Ecto neural progenitor cell (in vitro differentiated cells): Measurements from ENCODE around the gene TMTC2.

ENCODE experiments used
- DNase-seq: peaks from one replicate; pipeline ENCODE4 v3.0.0-alpha.2; 2018; ENCODE audit warnings: low spot score

The TMTC2 gene

DNA sequence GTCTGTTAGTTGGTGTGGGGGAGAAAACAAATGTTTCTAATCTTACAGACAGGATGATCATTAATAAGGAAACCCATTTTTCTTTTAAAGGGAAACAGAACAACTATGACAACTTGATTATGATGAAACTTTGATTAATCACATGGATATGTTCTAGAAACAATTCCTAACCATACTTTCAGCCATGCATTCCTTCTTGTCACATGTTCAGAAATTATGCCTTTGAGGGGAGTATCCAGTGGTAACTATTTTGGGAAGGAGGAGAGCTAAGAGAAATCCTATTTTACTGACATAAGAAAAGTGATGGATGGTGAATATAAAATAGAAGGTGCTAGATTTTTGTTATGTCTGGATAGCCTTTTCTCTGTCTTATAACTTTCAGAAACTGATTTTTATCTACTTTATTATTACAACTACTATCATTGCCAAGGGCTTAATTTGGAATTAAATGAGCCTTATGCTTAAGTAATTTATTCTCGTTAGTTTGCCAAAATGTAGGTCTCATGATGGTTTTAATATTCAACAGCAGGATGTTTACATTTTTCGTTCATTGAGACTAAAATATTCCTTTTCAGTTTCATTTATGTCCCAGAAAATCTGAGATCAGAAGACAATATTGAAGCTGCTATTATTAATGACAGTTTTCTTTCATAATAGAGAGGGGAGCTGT is 200.1 kb downstream of the TMTC2 start:
- DNase-seq = no peak

DNA sequence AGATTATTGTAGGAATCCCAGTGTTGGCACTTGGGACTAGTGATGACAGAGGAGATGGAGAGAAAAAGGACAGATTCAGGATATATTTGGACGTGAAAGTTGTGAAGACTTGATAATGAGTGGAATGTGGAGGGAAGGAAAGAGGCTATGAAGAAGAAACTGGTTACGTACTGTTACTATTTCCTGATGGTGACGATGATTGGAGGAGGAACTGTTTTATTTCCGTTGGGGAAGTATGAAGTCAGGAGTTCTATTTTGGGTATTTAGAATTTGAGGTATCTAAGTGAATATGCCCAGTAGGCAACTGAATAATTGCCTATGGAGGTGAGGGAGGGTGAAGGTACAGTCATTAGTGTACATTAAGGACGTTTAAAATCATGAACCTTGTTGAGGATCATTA is 207.2 kb downstream of the TMTC2 start:
- no peak for DNase-seq

DNA sequence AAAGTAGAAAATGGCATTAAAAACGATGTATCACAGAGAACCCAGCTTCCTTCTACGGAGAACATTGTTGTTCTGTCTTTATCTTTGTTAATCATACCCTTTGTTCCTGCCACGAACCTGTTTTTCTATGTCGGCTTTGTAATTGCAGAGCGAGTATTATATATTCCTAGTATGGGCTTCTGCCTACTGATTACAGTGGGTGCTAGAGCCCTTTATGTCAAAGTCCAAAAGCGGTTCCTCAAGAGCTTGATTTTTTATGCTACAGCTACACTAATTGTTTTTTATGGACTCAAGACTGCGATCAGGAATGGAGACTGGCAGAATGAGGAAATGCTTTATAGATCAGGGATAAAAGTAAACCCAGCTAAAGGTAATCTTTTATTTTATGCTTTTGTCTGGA is 209.6 kb downstream of the TMTC2 start:
- no peak for DNase-seq

DNA sequence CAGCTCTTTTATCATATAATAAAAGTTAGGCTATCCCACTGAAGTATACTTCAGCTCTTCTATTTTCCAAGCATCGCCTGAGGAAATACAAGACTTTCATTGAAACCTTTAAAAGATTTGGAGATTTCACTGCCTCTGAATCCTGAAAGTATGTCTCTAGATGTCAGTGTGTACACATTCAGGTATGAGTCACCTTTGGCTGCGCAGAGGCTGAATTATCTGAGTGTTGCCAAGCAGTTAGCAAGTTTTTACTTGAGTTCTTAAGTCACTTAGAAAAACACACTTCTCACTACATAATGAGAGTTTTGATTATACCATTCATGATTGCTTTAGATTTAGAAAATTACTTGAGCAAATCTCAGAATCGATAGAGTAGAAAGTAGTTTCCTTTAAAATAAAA is 210.3 kb downstream of the TMTC2 start:
- no peak for DNase-seq

DNA sequence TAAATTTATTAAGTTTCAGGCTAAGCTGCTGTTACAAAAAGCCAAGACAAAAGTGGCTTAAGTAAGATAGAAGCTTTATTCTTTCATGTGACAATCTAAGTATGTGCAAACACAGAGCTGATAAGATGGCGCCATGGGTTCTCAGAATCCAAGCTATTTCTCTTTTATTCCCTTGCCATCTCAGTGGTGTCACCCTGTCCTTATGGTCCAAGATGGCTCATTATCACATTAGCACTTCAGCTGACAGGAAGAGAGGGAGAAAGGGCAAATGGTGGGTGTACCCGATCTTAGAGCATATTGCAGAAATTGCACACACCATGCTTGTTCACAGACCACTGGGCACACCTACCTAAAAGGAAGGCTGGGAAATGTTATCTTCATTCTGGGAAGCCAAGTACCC is 211.7 kb downstream of the TMTC2 start:
- DNase-seq = no peak

DNA sequence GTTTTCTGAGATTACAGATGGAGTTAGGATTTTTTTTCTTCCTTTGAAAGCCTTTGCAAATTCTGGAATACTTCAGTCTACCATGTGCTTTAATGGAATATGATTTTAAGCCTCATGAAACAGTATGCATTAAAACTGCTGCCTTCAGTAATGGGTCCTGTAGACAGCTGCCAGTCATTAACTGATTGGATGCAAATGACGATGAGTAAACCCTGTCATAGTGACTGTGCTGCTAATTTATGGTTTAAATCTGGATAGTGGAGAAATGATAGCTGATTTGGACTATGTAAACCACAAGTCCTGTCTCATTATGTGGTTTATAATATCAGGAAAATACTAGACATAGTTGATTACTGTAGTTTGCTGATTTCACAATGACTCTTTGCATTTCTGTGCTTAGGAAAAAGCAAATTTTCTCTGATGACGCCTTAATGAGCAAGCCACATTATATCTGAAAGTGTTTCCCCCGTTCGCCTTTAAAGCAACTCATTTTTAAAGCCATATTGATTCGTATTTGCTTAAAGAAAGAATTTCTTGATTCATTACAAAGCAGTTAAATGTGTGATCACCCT is 217.6 kb downstream of the TMTC2 start:
- DNase-seq = no peak

DNA sequence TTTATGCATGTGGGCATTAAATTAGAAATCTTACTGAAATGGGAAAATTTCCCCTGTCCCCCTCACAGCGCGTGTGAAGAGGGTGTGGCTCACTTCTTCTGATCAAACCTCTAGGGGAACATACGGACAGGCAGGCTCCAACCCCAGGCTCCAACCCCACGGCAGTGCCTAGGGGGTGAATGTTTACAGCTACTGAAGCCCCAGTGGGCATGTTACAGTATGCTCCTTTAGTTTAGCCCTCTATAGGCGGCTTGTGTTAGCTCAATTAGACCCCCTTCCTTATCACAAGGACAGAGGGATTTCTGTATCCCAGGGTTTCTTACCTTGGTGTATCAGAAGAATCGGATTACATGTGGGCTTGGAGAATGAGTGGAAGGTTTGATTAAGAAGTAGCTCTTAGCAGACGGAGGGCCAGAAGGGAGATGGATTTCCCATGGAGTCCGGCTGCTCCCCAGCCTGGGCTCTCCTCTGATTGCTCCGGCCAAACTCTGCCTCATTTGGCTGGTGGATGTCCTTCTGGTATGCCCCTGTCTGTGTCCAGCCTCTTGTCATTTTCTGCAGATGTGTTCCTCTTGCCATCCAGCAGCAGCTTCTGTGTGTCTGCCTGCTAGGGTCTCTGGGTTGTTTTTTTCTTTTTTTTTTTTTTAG is 223.7 kb downstream of the TMTC2 start:
- DNase-seq = peak; percentile 54

DNA sequence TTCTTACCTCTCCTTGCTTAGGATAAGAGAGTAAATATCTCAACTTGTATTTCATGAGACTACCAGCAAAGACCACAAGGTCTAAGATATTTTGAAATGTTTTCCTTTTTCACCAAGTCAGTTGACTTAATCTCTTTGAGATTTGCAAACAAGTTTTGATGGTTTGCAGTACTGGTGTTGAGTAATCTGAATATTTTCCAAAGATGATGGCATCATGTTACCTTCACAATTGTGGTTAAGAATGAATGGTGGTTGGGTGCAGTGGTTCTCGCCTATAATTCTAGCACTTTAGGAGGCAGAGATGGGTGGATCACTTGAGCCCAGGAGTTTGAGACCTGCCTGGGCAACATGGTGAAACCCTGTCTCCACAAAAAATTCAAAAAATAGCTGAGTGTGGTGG is 225.7 kb downstream of the TMTC2 start:
- no peak for DNase-seq

DNA sequence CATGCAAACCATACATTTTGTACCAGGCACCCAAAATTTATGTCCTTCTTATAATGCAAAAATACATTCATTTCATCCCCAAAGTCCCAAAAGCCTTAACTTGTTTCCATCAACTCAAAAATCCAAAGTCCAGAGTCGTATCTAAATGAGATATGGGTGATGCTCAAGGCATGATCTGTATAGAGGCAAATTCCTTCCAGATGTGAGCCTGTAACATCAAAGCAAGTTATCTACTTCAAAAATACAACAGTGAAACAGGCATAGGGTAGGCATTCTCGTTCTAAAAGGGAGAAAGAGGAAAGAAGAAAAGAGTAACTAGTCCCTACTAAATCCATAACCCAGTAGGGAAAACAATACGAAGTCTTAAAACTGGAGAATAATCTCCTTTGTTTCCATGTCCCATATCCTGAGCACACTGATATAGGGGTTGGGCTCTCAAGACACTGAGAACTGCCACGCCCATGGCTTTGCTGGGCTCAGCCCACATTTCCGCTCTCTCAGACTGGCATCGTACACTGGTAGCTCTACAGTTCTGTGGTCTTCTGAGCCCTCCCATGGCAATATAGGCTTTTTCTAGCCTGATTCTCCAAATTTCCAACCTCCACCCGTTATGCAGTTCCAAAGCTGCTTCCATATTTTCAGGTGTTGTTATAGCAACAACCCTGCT is 232.8 kb downstream of the TMTC2 start:
- no peak for DNase-seq

DNA sequence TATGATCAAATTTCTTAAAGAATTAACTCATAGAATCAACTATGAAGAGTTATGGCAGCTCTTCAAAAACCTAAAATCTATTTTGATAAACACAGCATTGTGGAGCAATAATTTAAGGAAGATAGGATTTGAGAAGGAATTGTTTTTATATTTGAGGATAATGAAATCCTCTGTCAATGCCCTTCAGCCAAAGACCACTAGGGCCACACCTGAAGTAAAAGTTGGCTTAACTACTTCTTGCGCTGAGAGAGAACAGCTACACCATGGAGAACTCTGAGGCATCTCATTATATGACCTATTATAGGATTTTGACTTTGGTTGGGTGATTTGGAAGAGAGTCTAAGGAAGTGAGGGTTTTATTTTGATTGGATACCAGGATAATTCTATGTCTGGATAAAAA is 237.2 kb downstream of the TMTC2 start:
- no peak for DNase-seq

DNA sequence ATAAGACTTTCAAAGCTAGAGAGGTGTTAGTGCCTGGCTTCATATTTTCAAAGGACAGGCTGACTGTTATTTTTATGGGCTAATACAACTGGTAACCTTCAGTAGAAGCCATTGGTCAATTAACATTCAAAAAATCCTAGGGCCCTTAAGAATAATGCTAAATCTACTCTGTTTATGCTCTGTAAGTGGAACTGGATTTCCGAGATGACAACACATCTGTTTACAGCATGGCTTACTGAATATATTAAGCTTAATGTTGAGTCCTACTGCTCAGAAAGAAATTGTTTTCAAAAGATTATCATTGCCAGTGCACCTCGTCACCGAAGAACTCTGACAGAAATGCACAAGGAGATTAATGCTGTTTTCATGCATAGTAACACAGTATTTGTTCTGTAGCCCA is 239.9 kb downstream of the TMTC2 start:
- no peak for DNase-seq

DNA sequence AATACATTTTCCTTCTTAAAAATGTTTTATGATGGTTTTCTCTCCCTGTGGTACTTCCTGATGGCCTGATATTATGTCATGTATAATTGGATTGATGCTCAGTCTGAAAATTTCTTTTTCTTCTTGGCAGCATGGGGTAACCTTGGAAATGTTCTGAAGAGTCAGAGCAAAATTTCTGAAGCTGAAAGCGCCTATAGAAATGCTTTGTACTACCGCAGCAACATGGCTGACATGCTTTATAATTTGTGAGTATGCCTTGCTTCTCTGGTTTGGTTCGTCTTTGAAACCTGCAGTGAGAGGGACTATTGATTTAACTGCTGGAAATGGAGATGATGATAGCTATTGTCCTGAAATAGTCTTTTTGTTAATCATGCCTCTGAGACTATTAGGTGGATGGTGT is 243.6 kb downstream of the TMTC2 start:
- DNase-seq = no peak

DNA sequence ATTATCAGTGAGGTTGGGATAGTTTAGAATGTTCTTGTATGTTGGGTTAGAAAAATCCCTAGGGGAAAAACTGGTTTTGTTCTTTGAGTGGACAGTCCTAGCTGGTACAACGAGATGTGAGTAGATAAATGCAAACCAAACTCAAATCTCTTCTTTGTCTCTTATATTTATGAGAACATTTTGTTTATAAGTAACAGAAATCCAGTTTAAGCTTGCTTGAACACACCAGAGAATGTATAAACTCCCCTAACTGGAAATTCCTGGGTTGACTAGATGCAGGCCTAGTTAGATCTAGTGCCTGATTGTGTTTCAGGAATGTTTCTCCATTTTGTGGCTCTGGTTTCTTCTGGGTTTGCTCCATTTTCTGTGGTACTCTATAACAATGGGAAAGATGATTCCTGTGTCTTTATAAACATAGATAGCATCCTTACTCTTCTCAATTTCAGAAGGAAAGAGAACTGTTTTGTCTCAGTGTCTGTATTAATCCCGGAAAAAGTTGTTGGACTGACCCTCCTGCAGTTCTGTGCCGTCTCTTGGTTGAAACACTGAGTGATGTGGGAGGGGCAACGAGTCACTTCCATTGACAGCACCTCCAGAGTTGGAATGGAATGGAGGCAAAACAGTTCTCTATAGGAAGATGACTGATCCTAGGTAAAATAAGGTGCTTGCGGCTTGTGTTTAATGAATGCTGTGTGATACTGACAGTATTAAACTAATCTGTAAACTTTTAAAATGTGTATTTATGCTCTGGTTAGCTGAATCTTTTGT is 244.8 kb downstream of the TMTC2 start:
- DNase-seq = no peak

DNA sequence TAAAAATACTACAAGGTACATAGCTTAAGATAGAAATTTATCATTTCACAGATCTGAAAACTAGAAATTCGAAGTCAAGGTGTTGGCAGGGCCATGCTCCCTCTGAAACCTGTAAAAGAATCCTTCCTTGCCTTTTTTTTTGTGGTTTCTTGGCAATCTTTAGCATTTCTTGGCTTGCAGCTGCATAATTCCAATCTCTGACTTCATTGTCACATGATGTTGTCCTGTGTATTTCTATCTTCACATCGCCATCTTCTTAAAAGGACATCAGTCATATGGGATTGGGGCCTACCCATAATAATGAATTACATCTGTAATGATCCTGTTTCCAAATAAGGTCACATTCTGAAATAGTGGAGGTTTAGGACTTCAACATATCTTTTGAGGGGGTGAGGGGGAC is 250.4 kb downstream of the TMTC2 start:
- no peak for DNase-seq

DNA sequence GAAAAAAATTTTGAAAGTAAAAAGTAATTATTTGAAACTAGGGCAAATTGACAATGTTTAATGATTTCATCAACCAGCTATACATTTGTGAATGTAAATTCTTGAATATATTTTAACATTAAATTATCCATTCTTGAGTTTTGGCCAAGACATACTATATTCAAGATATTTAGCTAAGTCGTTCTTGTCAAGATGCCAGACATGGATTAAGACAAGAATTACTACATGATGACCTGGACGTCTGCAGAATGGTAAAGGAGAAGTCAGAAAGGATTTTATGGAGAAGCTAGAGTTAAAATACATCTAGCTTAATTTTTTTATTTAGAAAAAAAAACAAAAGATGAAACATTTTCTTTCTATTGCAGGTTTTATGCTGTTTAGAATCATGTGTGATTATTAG is 255.8 kb downstream of the TMTC2 start:
- DNase-seq = no peak

DNA sequence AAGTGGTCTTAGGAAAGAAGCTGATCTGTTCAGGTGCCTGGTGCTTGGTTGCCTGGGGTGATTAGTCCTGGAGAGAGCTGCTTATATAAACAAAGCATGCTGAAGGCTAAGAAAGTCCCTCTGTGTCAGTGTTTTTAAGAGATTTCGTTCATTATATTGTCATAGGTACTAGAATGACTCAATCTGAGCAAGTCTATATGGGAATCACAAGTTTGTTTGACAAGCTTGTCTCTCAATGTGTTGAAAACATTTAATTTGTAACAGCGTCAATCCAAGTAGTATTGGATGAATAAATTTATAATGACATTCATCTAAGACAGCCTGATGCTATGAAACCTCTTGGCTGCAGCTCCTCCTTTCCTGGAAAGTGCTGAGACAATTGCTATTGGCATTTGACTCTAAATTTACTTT is 256.3 kb downstream of the TMTC2 start:
- no peak for DNase-seq

DNA sequence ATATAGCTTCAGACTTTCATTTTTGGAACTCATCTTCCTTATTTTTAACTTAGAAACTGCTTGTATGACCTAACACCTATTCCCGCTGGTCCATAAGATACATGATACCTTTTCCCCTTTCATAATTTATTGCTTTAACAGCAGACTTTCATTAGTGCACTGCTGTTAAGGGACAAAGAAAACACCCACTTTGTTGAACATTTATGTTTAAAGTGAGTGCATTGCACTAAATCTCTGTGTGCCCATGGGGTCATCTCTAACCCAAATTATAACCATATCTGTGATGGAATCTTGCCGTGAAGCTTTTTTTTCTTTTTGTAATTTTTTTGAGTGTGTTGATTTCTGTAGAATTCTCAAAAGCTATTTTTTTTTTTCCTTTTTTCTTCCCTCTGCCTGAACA is 261.8 kb downstream of the TMTC2 start:
- DNase-seq = no peak

DNA sequence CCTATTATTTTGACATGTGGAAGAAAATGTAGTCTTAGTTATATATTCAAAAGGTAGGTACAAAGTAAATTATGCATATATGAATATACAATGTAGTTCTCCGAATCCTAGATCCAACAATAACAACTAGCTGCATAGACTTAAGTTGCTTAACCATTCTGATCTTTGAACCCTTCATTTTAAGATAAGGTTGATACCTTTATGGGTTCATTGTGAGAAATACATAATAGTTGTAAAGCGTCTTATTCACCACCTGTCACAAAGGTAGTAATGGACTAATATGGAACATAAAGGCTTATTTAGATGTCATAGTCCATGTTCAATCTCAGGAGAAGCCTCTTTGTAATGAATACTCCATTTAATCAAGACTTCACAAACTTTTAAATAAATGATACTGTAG is 263.6 kb downstream of the TMTC2 start:
- DNase-seq = no peak

DNA sequence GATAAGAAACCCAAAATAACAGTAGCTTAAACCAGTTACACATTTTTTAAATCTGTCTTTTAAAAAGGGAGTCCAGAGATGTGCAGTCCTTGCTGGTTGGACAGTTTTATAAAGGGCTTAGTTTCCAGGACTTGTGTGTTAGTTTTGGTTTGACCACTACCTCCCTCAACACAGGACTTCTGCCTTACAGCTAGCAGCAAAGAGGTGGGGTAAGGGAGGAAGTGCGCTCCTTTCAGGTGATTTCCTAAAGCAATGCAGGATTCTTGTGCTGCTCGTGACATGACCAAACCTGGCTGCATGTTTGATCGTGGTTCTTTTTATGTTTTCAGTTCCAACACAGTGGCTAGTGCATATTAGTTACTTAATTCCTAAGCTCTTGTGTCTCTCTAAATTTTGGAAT is 266.2 kb downstream of the TMTC2 start:
- no peak for DNase-seq

DNA sequence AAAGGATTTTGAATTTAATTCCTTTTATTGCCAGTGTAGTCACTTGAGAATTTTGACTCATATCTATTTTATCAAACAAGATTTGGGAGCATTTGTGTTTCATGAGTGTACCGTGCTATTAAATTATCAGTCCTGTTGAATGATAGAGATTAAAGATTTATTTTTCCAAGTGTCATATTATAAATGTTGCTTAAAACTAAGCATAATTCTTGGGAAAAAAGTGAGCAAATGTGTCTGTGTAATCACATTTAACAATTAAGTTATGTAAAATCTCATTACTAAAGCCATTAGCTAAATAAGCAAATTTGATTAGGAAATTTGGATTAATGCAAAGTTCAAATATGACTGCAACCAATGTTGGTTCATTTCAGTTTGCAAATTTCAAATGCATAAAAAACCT is 266.7 kb downstream of the TMTC2 start:
- no peak for DNase-seq

DNA sequence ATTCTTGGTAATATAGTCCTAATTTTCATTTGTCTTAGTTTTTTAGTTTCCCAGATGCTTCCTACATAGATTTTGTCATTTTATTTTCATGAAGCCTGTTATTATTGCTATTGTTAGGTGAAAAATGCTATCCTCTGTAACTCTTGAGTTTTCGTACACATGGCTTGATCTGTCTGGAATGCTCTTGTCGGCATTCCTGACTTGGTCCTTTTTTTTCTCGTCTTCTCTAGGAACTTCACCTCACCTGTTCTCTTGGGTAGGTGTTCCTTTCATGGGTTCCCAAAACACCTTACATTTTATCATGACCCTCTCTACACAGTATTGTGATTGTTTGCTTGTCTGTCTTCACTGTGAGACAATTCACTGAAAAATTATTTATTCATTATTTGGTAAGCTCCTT is 267.4 kb downstream of the TMTC2 start:
- DNase-seq = no peak

DNA sequence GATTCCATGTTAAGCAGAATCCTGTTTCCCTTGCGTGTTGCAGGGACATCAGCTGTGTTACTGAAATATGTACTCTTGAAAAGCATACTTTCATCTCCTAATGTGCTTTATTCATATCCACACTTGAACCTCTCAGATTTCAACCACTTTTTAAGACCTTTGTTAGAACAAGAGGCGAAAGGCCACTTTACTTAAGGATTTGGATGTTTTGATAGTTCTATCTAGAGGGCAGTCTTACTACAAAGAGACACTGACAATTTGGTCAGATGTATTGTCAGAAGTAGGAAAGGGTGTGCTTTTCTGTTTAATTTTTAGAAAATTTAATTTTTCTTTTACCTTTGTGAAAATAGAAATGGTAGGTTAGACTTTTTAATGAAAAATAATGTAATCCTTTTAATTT is 267.9 kb downstream of the TMTC2 start:
- DNase-seq = no peak

DNA sequence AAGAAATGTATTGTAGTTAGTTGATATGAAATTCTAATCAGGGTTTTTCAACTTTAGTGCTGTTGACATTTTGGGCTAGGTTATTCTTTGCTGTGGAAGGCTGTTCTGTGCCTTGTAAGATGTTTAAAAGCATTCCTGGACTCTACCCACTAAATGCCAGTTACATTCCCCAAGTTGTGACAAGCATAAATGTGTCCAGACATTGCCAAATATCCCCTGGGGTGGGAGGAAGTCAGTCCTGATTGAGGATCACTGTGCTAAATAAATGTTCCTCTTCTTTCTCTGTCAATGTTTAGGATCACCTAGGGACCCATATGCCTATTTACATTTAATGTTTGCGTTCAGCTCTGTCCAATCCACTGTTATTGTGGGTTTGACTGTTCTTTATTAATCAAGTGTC is 268.3 kb downstream of the TMTC2 start:
- no peak for DNase-seq
